ENCODE data around the gene PLCG1. TPM values are rescaled to one million over a fixed set of nuclear protein-coding genes. Genes with fewer than 3 reads are reported as not detected.
A peak's percentile ranks its signal among the peaks of the same experiment; 100 is the strongest.

The PLCG1 gene
- total and polyA plus RNA-seq, 12 donors: 32.9 to 139 (median 76.9) TPM

DNA sequence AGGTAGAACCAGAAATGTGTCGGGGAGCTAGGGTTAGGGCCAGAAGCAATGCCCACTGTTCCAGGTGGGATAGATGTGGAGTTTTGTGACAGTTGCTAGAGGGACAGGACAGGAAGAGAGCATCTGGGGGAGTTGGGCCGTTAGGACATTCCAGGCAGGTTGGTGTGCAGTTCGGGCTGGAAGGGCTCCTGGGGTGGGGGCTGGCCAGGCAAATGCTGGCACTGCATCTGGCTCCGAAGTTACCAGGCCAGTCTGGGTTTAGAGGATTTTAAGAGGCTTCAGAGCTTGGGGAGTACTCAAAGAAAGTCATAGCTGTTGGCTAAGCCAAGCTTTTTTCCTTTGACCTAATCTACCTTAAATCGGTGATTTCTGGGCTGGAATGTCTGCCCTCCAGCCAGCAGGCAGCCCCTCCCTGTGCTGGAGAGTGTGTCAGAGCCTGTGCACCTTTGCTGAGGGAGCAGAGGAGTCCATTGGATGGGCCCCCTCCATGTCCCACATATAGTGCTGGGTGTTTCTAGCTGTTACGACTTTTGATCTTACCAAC is 20.8 kb downstream of the PLCG1 start:
- TF ChIP-seq, protein P1, sequence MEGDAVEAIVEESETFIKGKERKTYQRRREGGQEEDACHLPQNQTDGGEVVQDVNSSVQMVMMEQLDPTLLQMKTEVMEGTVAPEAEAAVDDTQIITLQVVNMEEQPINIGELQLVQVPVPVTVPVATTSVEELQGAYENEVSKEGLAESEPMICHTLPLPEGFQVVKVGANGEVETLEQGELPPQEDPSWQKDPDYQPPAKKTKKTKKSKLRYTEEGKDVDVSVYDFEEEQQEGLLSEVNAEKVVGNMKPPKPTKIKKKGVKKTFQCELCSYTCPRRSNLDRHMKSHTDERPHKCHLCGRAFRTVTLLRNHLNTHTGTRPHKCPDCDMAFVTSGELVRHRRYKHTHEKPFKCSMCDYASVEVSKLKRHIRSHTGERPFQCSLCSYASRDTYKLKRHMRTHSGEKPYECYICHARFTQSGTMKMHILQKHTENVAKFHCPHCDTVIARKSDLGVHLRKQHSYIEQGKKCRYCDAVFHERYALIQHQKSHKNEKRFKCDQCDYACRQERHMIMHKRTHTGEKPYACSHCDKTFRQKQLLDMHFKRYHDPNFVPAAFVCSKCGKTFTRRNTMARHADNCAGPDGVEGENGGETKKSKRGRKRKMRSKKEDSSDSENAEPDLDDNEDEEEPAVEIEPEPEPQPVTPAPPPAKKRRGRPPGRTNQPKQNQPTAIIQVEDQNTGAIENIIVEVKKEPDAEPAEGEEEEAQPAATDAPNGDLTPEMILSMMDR (IDR thresholded peaks at IDR 0.05): no peak
- no peak for TF ChIP-seq POLR2A (IDR thresholded peaks at IDR 0.05)
- H3K4me1 ChIP-seq (replicated peaks in 1 of 2): peaks cover 5 to 28% of the 10 kb centered on the region in 2 donors
- H3K27me3 ChIP-seq: no peaks in the 10 kb centered on the region
- intact Hi-C loops (cut with DNase I): no loop called here
- WGBS, 4 donors: 74 to 81% (median 78%) methylated on average over 4 to 6 of the region's 6 CpGs
- DNase-seq: no peak
- H3K9me3 ChIP-seq (replicated peaks in 1 of 3): no peaks in the 10 kb centered on the region
- H3K4me3 ChIP-seq: no peak overlapping the region
- peak overlapping the region in 2 of 5 donors; percentile 0 to 44 for H3K27ac ChIP-seq
- H3K36me3 ChIP-seq (replicated peaks in 1 of 2): peaks cover 0 to 18% of the 10 kb centered on the region in 2 donors

DNA sequence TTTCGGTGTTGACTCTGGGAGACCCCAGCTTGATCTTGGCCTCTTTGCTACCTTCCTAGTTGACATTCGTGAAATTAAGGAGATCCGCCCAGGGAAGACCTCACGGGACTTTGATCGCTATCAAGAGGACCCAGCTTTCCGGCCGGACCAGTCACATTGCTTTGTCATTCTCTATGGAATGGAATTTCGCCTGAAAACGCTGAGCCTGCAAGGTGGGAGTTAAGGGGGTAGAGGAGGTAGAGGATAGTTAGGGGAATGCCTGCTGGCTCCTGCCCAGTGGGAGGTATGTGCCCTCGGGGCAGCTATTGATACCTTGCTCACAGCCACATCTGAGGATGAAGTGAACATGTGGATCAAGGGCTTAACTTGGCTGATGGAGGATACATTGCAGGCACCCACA is 22.2 kb downstream of the PLCG1 start:
- peaks cover 0 to 32% of the 10 kb centered on the region in 2 donors for H3K36me3 ChIP-seq (replicated peaks in 1 of 2)
- H3K27ac ChIP-seq: peak overlapping the region in 1 of 5 donors; percentile 44
- no peak for DNase-seq
- WGBS, 4 donors: 89 to 91% (median 90%) methylated on average over 10 of the region's 10 CpGs
- no peak for TF ChIP-seq POLR2A (IDR thresholded peaks at IDR 0.05)
- TF ChIP-seq, protein P1 (IDR thresholded peaks at IDR 0.05): no peak
- no peaks in the 10 kb centered on the region for H3K9me3 ChIP-seq (replicated peaks in 1 of 3)
- H3K4me1 ChIP-seq (replicated peaks in 1 of 2): peaks cover under 1 to 21% of the 10 kb centered on the region in 2 donors
- intact Hi-C loops (cut with DNase I): no loop called here
- H3K4me3 ChIP-seq: no peak overlapping the region
- no peaks in the 10 kb centered on the region for H3K27me3 ChIP-seq

- Histone ChIP-seq H3K4me3 (no peak overlapping the region), H3K27ac (no peak overlapping the region), H3K4me1 (replicated peaks in 1 of 2) (peaks cover 0 to 12% of the 10 kb centered on the region in 2 donors), H3K27me3 (no peaks in the 10 kb centered on the region), H3K36me3 (replicated peaks in 1 of 2) (peaks cover 0 to 43% of the 10 kb centered on the region in 2 donors), H3K9me3 (replicated peaks in 1 of 3) (no peaks in the 10 kb centered on the region)
- intact Hi-C loops (cut with DNase I): no loop called here
- no peak for DNase-seq
- 86 to 96% (median 89%) methylated on average over 2 of the region's 2 CpGs for WGBS, 4 donors
- TF ChIP-seq POLR2A (IDR thresholded peaks at IDR 0.05): no peak
- TF ChIP-seq, protein P1 (IDR thresholded peaks at IDR 0.05): no peak
These were observed 23.3 kb downstream of the PLCG1 start for GRCh38 chr20:41160686-41161085.

DNA sequence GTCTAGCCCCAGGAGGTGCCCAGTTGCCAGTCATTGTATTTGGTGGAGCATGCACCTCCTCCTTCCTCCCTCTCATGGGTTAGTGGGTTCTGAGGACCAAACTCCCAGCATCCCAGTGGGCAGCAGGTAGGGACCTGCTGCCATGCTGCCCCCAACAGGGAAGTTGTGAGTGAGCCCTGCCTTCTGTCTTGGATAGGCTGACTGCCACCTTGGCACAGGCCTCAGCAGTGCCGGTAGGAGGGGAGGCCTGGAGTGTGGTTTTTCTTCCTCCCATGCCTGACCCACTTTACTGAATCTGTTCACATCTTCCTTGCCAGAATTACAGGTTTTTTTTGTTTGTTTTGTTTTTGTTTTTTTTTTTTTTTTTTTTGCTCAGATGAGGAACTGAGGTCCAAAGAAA is 24.5 kb downstream of the PLCG1 start:
- DNase-seq: no peak
- 22 to 37% (median 34%) methylated on average over 1 of the region's 1 CpG for WGBS, 4 donors
- Histone ChIP-seq H3K27me3 (no peaks in the 10 kb centered on the region), H3K4me1 (replicated peaks in 1 of 2) (peaks cover 0 to 8% of the 10 kb centered on the region in 2 donors), H3K4me3 (no peak overlapping the region), H3K27ac (no peak overlapping the region), H3K36me3 (replicated peaks in 1 of 2) (peaks cover 0 to 55% of the 10 kb centered on the region in 2 donors), H3K9me3 (replicated peaks in 1 of 3) (no peaks in the 10 kb centered on the region)
- intact Hi-C loops (cut with DNase I): no loop called here
- TF ChIP-seq, protein P1 (IDR thresholded peaks at IDR 0.05): no peak
- TF ChIP-seq POLR2A (IDR thresholded peaks at IDR 0.05): no peak

Measured in adrenal gland (tissue), 12 donors.